Adrenal gland (tissue), 12 donors: ENCODE results near the gene TINAGL1. TPM values are rescaled to one million over a fixed set of nuclear protein-coding genes. Genes with fewer than 3 reads are reported as not detected.

Experiments used
- DNase-seq, 7 donors: peaks; one replicate each; pipeline ENCODE4 v3.0.0-alpha.2; 2019 to 2020
- H3K27ac ChIP-seq, 5 donors: fragments of 200-600 bp; sonication (generic) in 4 of 5; 1 replicate in 3 of 5; 2 replicates in 2 of 5; pipeline versions ENCODE4 v1.5.1 to v1.8.0; 2016 to 2020; ENCODE audit warnings: mild to moderate bottlenecking in 1 of 5
- H3K27me3 ChIP-seq: fragments of 200-600 bp; 2 replicates; pipeline ENCODE4 v1.8.0; 2021
- H3K36me3 ChIP-seq, 2 donors: fragments of 200-600 bp; replicated peaks in 1 of 2; 1 replicate in 1 of 2; 2 replicates in 1 of 2; pipeline versions ENCODE4 v1.5.1 to v1.8.0; 2018 to 2022
- H3K4me1 ChIP-seq, 2 donors: fragments of 200-600 bp; replicated peaks in 1 of 2; 1 replicate in 1 of 2; 2 replicates in 1 of 2; pipeline versions ENCODE4 v1.5.1 to v1.8.0; 2018 to 2021
- H3K4me3 ChIP-seq, 4 donors: fragments of 200-600 bp; sonication (generic) in 3 of 4; one replicate each; pipeline ENCODE4 v1.5.1; 2016 to 2018
- H3K9me3 ChIP-seq, 3 donors: fragments of 200-600 bp; sonication (generic) in 1 of 3; replicated peaks in 1 of 3; 1 replicate in 2 of 3; 2 replicates in 1 of 3; pipeline versions ENCODE4 v1.5.1 to v1.8.0; 2016 to 2021
- POLR2A ChIP-seq, 2 donors: fragments of 450-650 bp; IDR thresholded peaks; one replicate each; pipeline ENCODE4 v1.6.1; 2017; ENCODE audit warnings: antibody characterized with exemption in 2 of 2, mild to moderate bottlenecking in 2 of 2, moderate library complexity in 1 of 2
- WGBS, 4 donors: extraction: QIAGEN DNeasy Blood & Tissue Kit in 2 of 4; methylation state at CpG; one replicate each; pipeline versions ENCODE4 v1.1.5 to v1.1.7; 2013 to 2017; 5-methylcytosine and 5-hydroxymethylcytosine counted together
- intact Hi-C, 2 donors: fragments of 100-400 bp; cut with DNase I; formaldehyde crosslinking; loops; one replicate each; pipeline versions ENCODE4 v1.14.1 to v1.15.0; 2022 to 2023
- polyA plus RNA-seq, 3 donors: library from polyadenylated mRNA; stranded (reverse); fragments of 200-250 nt in 2 of 3; fragments of 350-450 nt in 1 of 3; fragmentation: Illumina TruSeq in 1 of 3; extraction: RNeasy Lipid Tissue Mini Kit (QIAGEN cat#74804) in 1 of 3; gene quantifications; one replicate each; pipeline ENCODE4 v1.2.3, GENCODE V29; 2013 to 2014
- total RNA-seq, 9 donors: library from RNA; depleted of rRNA in 4 of 9; stranded (reverse); fragments of >200 nt in 4 of 9; fragments of 120-200 nt in 1 of 9; fragmentation: NEBNext Ultra II Directional in 1 of 9; extraction: Animal tissue kit (Norgen Biotek cat#: 25700) in 1 of 9; gene quantifications; one replicate each; pipeline versions ENCODE4 v1.1.0 to v1.2.4, GENCODE V29; 2013 to 2023
- TF ChIP-seq, protein P1 (sequence below), 6 experiments: fragments of 450-650 bp in 4 of 6; fragments of 200-600 bp in 2 of 6; sonication (generic) in 1 of 6; IDR thresholded peaks; 1 replicate in 5 of 6; 2 replicates in 1 of 6; pipeline versions ENCODE4 v1.5.1 to v1.8.0; 2016 to 2021; ENCODE audit warnings: antibody characterized with exemption in 6 of 6, mild to moderate bottlenecking in 2 of 6, moderate library complexity in 1 of 6
- donor health status: healthy with polysubstance abuse.
- donor health status: Bipolar disorder and iron deficiency.
- donor health status: DM: yes; HTN: yes; CAD: no.
- donor health status: DM: no; HTN: no; CAD: no.
- donor health status: DM: no; HTN: no; CAD: no.
- donor health status: DM: yes; HTN: yes; CAD: no.

Gene TINAGL1
- total and polyA plus RNA-seq, 12 donors: 22.7 to 294 (median 89.9) TPM

DNA sequence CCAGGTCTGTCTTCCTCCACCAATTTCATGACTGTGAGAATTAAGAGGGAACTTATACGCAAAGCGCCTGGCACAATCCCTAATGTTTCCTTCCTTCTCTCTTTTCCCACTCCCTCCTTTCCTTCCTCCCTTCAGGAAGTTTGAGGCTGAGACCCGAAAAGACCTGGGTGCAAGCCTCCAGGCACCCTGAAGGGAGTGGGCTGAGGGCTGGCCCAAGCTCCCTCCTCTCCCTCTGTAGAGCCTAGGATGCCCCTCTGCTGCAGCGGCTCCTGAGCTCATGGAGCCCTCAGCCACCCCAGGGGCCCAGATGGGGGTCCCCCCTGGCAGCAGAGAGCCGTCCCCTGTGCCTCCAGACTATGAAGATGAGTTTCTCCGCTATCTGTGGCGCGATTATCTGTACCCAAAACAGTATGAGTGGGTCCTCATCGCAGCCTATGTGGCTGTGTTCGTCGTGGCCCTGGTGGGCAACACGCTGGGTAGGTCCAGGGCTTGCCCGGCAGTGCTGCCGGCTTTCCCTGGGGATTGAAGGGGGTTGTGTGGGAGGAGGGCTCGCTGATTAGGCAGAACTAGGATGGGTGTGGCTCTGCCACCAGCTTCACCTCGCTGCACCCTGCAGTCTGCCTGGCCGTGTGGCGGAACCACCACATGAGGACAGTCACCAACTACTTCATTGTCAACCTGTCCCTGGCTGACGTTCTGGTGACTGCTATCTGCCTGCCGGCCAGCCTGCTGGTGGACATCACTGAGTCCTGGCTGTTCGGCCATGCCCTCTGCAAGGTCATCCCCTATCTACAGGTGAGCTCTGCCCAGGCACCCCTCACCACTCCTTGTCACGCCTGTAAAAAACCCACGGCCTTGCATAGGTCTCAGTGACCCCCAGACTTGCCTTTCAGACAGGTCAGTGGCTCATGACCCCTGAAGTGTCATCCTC is 42.9 kb downstream of the TINAGL1 start:
- TF ChIP-seq POLR2A (IDR thresholded peaks at IDR 0.05): no peak
- TF ChIP-seq, protein P1, sequence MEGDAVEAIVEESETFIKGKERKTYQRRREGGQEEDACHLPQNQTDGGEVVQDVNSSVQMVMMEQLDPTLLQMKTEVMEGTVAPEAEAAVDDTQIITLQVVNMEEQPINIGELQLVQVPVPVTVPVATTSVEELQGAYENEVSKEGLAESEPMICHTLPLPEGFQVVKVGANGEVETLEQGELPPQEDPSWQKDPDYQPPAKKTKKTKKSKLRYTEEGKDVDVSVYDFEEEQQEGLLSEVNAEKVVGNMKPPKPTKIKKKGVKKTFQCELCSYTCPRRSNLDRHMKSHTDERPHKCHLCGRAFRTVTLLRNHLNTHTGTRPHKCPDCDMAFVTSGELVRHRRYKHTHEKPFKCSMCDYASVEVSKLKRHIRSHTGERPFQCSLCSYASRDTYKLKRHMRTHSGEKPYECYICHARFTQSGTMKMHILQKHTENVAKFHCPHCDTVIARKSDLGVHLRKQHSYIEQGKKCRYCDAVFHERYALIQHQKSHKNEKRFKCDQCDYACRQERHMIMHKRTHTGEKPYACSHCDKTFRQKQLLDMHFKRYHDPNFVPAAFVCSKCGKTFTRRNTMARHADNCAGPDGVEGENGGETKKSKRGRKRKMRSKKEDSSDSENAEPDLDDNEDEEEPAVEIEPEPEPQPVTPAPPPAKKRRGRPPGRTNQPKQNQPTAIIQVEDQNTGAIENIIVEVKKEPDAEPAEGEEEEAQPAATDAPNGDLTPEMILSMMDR (IDR thresholded peaks at IDR 0.05): no peak
- Histone ChIP-seq H3K4me3 (no peak overlapping the region), H3K27ac (no peak overlapping the region), H3K9me3 (no peaks in the 10 kb centered on the region), H3K36me3 (no peaks in the 10 kb centered on the region), H3K4me1 (peaks cover 8 to 13% of the 10 kb centered on the region in 2 donors), H3K27me3 (peaks cover 8% of the 10 kb centered on the region)
- intact Hi-C loops: no loop called here
- WGBS, 4 donors: 79 to 89% (median 81%) methylated on average over 9 to 23 of the region's 23 CpGs
- peak in 2 of 7 donors; percentile 12 to 73 for DNase-seq

DNA sequence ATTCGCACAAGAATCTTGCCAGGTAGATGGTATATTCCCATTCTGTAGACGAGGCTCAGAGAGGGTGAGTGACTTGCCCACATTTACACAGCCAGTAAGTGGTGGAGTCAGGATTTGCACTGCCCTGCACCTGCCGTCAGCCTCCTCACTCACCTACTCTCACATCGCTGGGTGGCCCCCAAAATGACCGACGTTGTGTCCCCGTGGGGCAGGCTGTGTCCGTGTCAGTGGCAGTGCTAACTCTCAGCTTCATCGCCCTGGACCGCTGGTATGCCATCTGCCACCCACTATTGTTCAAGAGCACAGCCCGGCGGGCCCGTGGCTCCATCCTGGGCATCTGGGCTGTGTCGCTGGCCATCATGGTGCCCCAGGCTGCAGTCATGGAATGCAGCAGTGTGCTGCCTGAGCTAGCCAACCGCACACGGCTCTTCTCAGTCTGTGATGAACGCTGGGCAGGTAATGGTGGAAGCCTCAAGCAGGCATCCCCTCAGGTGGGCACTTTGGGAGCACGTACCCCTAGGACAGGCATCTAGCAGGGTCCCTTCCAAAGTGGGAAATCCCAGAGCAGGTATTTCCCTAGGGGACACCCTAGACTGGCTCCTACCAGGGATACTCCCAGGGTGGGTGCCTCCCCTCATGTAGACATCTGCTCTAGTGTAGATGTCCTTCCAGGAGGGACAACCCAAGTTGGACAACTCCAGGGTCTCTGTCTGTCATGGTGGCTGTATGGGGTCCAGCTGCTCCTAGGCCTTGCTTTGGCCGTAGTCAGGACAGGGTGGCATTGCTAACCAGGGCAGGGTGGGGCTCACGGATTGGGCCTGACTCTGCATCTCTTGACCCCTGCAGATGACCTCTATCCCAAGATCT is 44.5 kb downstream of the TINAGL1 start:
- intact Hi-C loops: no loop called here
- no peaks in the 10 kb centered on the region for H3K9me3 ChIP-seq
- H3K36me3 ChIP-seq: no peaks in the 10 kb centered on the region
- WGBS, 4 donors: 86 to 95% (median 91%) methylated on average over 6 to 20 of the region's 20 CpGs
- no peak overlapping the region for H3K4me3 ChIP-seq
- H3K4me1 ChIP-seq: peaks cover 9 to 19% of the 10 kb centered on the region in 2 donors
- H3K27me3 ChIP-seq: peaks cover 8% of the 10 kb centered on the region
- no peak overlapping the region for H3K27ac ChIP-seq
- peak in 2 of 7 donors; percentile 12 to 13 for DNase-seq
- TF ChIP-seq POLR2A (IDR thresholded peaks at IDR 0.05): no peak
- TF ChIP-seq, protein P1 (IDR thresholded peaks at IDR 0.05): no peak

DNA sequence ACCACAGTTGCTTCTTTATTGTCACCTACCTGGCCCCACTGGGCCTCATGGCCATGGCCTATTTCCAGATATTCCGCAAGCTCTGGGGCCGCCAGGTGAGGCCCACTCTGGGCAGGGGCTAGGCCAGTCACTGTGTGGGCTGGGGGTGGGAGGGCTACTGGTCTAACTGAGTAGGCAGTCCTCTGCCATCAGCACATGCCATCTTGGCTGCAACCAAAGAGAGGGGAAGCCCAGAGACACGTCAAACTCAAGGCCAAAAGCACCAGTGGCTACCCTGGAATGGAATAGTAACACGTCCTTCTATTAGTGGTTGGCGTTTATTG is 45.1 kb downstream of the TINAGL1 start:
- peaks cover 8% of the 10 kb centered on the region for H3K27me3 ChIP-seq
- H3K36me3 ChIP-seq: no peaks in the 10 kb centered on the region
- no peaks in the 10 kb centered on the region for H3K9me3 ChIP-seq
- peak in 1 of 7 donors; percentile 12 for DNase-seq
- WGBS, 4 donors: 84 to 95% (median 87%) methylated on average over 4 to 5 of the region's 5 CpGs
- no peak overlapping the region for H3K27ac ChIP-seq
- TF ChIP-seq POLR2A (IDR thresholded peaks at IDR 0.05): no peak
- H3K4me1 ChIP-seq: peaks cover 15 to 25% of the 10 kb centered on the region in 2 donors
- H3K4me3 ChIP-seq: no peak overlapping the region
- intact Hi-C loops: no loop called here

GRCh38 chr1:31621847-31622730 is 45.8 kb downstream of the TINAGL1 start:
- H3K36me3 ChIP-seq: no peaks in the 10 kb centered on the region
- H3K27ac ChIP-seq: no peak overlapping the region
- peaks cover 21 to 31% of the 10 kb centered on the region in 2 donors for H3K4me1 ChIP-seq
- intact Hi-C loops: no loop called here
- no peaks in the 10 kb centered on the region for H3K9me3 ChIP-seq
- H3K27me3 ChIP-seq: peaks cover 8% of the 10 kb centered on the region
- 84 to 87% (median 86%) methylated on average over 10 to 15 of the region's 15 CpGs for WGBS, 4 donors
- no peak overlapping the region for H3K4me3 ChIP-seq
- TF ChIP-seq POLR2A (IDR thresholded peaks at IDR 0.05): no peak
- TF ChIP-seq, protein P1 (IDR thresholded peaks at IDR 0.05): no peak
- DNase-seq: peak in 2 of 7 donors; percentile 11 to 15
